Common myeloid progenitor, CD34-positive (primary cell): Measurements from ENCODE around the gene TSEN2.

Experiments used
- CTCF ChIA-PET: fragments of 350-600 bp; sonication (Branson Sonifier 250); formaldehyde crosslinking; loops from one replicate; lab custom pipeline; 2021; ENCODE audit warnings: antibody characterized with exemption; lab: Charles Lee
- POLR2A ChIA-PET: fragments of 350-600 bp; sonication (Branson Sonifier 250); formaldehyde crosslinking; loops from one replicate; lab custom pipeline; 2021; ENCODE audit warnings: antibody characterized with exemption; lab: Charles Lee
- DNase-seq, 3 donors: peaks; one replicate each; pipeline versions ENCODE4 v3.0.0 to v3.0.0-alpha.2; 2013
- H3K27ac ChIP-seq, 2 experiments: 1 replicate in 1 of 2; 2 replicates in 1 of 2; pipeline ENCODE4 v1.7.0; 2013; ENCODE audit warnings: inconsistent platforms in 2 of 2, low read length in 2 of 2, mild to moderate bottlenecking in 2 of 2, low read depth in 1 of 2, moderate library complexity in 1 of 2; ENCODE audit not compliant: severe bottlenecking in 2 of 2, insufficient read depth in 1 of 2, poor library complexity in 1 of 2
- H3K27me3 ChIP-seq, 5 experiments: replicated peaks in 2 of 5; 1 replicate in 3 of 5; 2 replicates in 2 of 5; pipeline versions ENCODE4 v1.6.1 to v1.7.0; 2013; ENCODE audit warnings: low read length in 4 of 5, mild to moderate bottlenecking in 2 of 5, moderate library complexity in 2 of 5, inconsistent platforms in 1 of 5; ENCODE audit not compliant: insufficient read depth in 5 of 5, control insufficient read depth in 4 of 5
- H3K36me3 ChIP-seq, 4 experiments: 1 replicate in 2 of 4; 2 replicates in 2 of 4; pipeline versions ENCODE4 v1.6.1 to v1.7.0; 2013; ENCODE audit warnings: low read length in 3 of 4, control low read depth in 1 of 4, mild to moderate bottlenecking in 1 of 4; ENCODE audit not compliant: control insufficient read depth in 4 of 4, insufficient read depth in 4 of 4
- H3K4me1 ChIP-seq, 4 experiments: 1 replicate in 3 of 4; 2 replicates in 1 of 4; pipeline versions ENCODE4 v1.6.1 to v1.7.1; 2013; ENCODE audit warnings: low read length in 3 of 4, mild to moderate bottlenecking in 3 of 4, control low read depth in 1 of 4, inconsistent platforms in 1 of 4, moderate library complexity in 1 of 4; ENCODE audit not compliant: control insufficient read depth in 4 of 4, insufficient read depth in 4 of 4; ENCODE audit errors: control extremely low read depth in 1 of 4
- H3K4me3 ChIP-seq, 7 experiments: 1 replicate in 4 of 7; 2 replicates in 3 of 7; pipeline versions ENCODE4 v1.5.1 to v1.7.0; 2013; ENCODE audit warnings: mild to moderate bottlenecking in 7 of 7, low read length in 6 of 7, moderate library complexity in 6 of 7, inconsistent platforms in 2 of 7, low read depth in 2 of 7, control low read depth in 1 of 7; ENCODE audit not compliant: insufficient read depth in 4 of 7, control insufficient read depth in 1 of 7; ENCODE audit errors: extremely low read depth in 1 of 7
- H3K9me3 ChIP-seq, 5 experiments: 1 replicate in 4 of 5; 2 replicates in 1 of 5; pipeline versions ENCODE4 v1.6.1 to v1.7.1; 2013; ENCODE audit warnings: low read length in 4 of 5, mild to moderate bottlenecking in 2 of 5, inconsistent platforms in 1 of 5, low read depth in 1 of 5, moderate library complexity in 1 of 5; ENCODE audit not compliant: control insufficient read depth in 4 of 5, insufficient read depth in 2 of 5; ENCODE audit errors: control extremely low read depth in 1 of 5
- WGBS: methylation state at CpG from one replicate; pipeline ENCODE4 v1.1.5; 2013; ENCODE audit not compliant: insufficient coverage; 5-methylcytosine and 5-hydroxymethylcytosine counted together

TSEN2 gene

DNA sequence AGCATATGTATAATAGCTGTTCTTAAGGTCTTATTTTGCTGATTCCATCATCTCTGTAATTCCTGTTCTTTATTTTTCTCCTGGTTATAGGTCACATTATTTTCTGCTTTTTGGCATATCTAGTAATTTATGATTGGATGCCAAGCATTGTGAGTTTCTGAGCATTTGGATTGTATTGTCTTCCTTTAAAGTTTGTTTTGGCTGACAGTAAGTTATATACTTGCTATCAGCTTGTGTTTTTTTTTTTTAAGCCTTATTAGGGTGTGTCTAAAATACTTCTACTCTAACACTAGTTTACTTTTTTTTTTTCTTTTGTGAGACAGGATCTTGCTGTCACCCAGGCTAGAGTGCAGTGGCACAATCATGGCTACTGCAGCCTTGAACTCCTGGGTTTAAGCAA is 82.7 kb downstream of the TSEN2 start:
- Histone ChIP-seq H3K4me3 (no peak overlapping the region), H3K36me3 (peaks cover 15 to 30% (median 25%) of the 10 kb centered on the region in 4 experiments), H3K9me3 (peaks cover 0 to 17% (median 5%) of the 10 kb centered on the region in 5 experiments), H3K27me3 (no peaks in the 10 kb centered on the region), H3K4me1 (no peaks in the 10 kb centered on the region), H3K27ac (no peak overlapping the region)
- DNase-seq: no peak
- CTCF ChIA-PET: no interaction called here
- POLR2A ChIA-PET: no interaction called here

GRCh38 chr3:12568747-12569146 is 84.5 kb downstream of the TSEN2 start:
- Histone ChIP-seq H3K27me3 (no peaks in the 10 kb centered on the region), H3K36me3 (peaks cover 16 to 41% (median 38%) of the 10 kb centered on the region in 4 experiments), H3K4me3 (no peak overlapping the region), H3K9me3 (peaks cover 0 to 17% (median 5%) of the 10 kb centered on the region in 5 experiments), H3K27ac (no peak overlapping the region), H3K4me1 (no peaks in the 10 kb centered on the region)
- POLR2A ChIA-PET: no interaction called here
- whole genome bisulfite sequencing: 95% methylated on average over 3 of the region's 3 CpGs
- CTCF ChIA-PET: interaction anchor here (1.2 to 1.4 kb wide), 2 partner anchors 13 to 39 kb away, joined by 3 read pairs; no protein-coding TSS in a partner anchor
- no peak for DNase-seq

DNA sequence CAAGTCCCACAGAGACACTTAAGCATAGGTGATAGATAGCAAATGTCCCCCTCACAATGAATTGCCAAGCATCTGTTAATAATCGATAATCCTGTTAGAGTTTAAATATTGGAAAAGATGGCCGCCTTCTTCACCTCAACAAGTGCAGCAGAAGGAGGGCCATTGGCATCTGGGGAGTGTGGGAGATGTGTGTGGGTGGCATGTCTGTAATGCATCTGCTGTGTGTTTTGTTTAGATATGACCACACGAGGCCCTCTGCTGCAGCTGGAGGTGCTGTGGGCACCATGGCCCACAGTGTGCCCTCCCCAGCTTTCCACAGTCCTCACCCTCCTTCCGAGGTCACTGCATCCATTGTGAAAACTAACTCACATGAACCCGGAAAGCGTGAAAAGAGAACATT is 85.6 kb downstream of the TSEN2 start:
- peaks cover 20 to 52% (median 48%) of the 10 kb centered on the region in 4 experiments for H3K36me3 ChIP-seq
- CTCF ChIA-PET: interaction anchor here (1.2 to 1.3 kb wide), 2 partner anchors 12 to 46 kb away, joined by 3 read pairs; no protein-coding TSS in a partner anchor
- 97% methylated on average over 5 of the region's 6 CpGs for WGBS
- POLR2A ChIA-PET: no interaction called here
- no peaks in the 10 kb centered on the region for H3K27me3 ChIP-seq
- no peaks in the 10 kb centered on the region for H3K4me1 ChIP-seq
- DNase-seq: no peak
- H3K9me3 ChIP-seq: peaks cover 0 to 17% (median 5%) of the 10 kb centered on the region in 5 experiments
- H3K27ac ChIP-seq: no peak overlapping the region
- H3K4me3 ChIP-seq: no peak overlapping the region

DNA sequence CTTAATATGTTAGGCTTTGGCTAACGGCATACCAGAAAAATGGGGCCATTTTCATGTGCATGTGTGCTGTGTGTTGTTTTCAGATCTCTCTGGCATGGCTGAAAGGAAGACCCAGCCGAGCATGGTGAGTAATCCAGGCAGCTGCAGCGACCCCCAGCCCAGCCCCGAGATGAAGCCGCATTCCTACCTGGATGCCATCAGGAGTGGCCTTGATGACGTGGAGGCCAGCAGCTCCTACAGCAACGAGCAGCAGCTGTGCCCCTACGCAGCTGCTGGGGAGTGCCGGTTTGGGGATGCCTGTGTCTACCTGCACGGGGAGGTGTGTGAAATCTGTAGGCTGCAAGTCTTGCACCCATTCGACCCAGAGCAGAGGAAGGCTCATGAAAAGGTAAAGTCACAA is 87.7 kb downstream of the TSEN2 start:
- CTCF ChIA-PET: no interaction called here
- POLR2A ChIA-PET: no interaction called here
- peaks cover 26 to 72% (median 64%) of the 10 kb centered on the region in 4 experiments for H3K36me3 ChIP-seq

GRCh38 chr3:12574131-12574530 is 89.9 kb downstream of the TSEN2 start:
- CTCF ChIA-PET: interaction anchor here (1.1 kb wide), 1 partner anchor 11 kb away, joined by 3 read pairs; no protein-coding TSS in a partner anchor
- POLR2A ChIA-PET: no interaction called here
- no peaks in the 10 kb centered on the region for H3K27me3 ChIP-seq
- no peak overlapping the region for H3K4me3 ChIP-seq
- WGBS: 96% methylated on average over 5 of the region's 6 CpGs
- no peak overlapping the region for H3K27ac ChIP-seq
- H3K4me1 ChIP-seq: peaks cover 0 to 4% (median 3%) of the 10 kb centered on the region in 4 experiments
- DNase-seq: no peak
- H3K36me3 ChIP-seq: peaks cover 35 to 85% (median 68%) of the 10 kb centered on the region in 4 experiments
- peaks cover 0 to 17% (median 11%) of the 10 kb centered on the region in 5 experiments for H3K9me3 ChIP-seq

More for the DNA sequence above, 87.7 kb downstream of the TSEN2 start:
- no peak overlapping the region for H3K27ac ChIP-seq
- H3K4me1 ChIP-seq: no peaks in the 10 kb centered on the region
- H3K27me3 ChIP-seq: no peaks in the 10 kb centered on the region
- no peak overlapping the region for H3K4me3 ChIP-seq
- 100% methylated on average over 11 of the region's 11 CpGs for WGBS
- peaks cover 0 to 8% (median 7%) of the 10 kb centered on the region in 5 experiments for H3K9me3 ChIP-seq
- no peak for DNase-seq

DNA sequence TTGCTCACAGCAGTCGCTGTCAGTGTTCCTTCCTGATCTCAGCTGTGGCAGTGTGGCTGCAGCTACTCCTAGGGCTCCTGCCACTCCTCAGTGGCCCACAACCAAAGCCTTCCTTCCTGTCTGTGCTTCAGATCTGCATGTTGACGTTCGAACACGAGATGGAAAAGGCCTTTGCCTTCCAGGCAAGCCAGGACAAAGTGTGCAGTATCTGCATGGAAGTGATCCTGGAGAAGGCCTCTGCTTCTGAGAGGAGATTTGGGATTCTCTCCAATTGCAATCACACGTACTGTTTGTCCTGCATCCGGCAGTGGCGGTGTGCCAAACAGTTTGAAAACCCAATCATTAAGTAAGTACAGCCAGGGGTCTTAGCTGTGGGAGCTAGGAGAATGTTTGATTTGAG is 90.4 kb downstream of the TSEN2 start:
- Histone ChIP-seq H3K4me1 (peaks cover 0 to 10% (median 7%) of the 10 kb centered on the region in 4 experiments), H3K9me3 (peaks cover 0 to 17% (median 11%) of the 10 kb centered on the region in 5 experiments), H3K36me3 (peaks cover 32 to 86% (median 65%) of the 10 kb centered on the region in 4 experiments), H3K4me3 (no peak overlapping the region), H3K27ac (no peak overlapping the region), H3K27me3 (no peaks in the 10 kb centered on the region)
- ChIA-PET CTCF (interaction anchor here (1.1 to 2.8 kb wide), 2 partner anchors 12 to 16 kb away, joined by 3 to 7 read pairs; no protein-coding TSS in a partner anchor), POLR2A (no interaction called here)
- WGBS: 76% methylated on average over 7 of the region's 7 CpGs
- no peak for DNase-seq

GRCh38 chr3:12577379-12577778 is 93.1 kb downstream of the TSEN2 start:
- ChIA-PET CTCF (interaction anchor here (2.8 kb wide), 1 partner anchor 18 kb away, joined by 7 read pairs; no protein-coding TSS in a partner anchor), POLR2A (interaction anchor here (0.6 kb wide), 1 partner anchor 812 kb away, joined by 5 read pairs; no protein-coding TSS in a partner anchor)
- H3K4me1 ChIP-seq: peaks cover 0 to 13% (median 12%) of the 10 kb centered on the region in 4 experiments
- peaks cover 22 to 81% (median 65%) of the 10 kb centered on the region in 4 experiments for H3K36me3 ChIP-seq
- H3K4me3 ChIP-seq: no peak overlapping the region
- DNase-seq: no peak
- no peak overlapping the region for H3K27ac ChIP-seq
- peaks cover 0 to 17% (median 11%) of the 10 kb centered on the region in 5 experiments for H3K9me3 ChIP-seq
- H3K27me3 ChIP-seq: no peaks in the 10 kb centered on the region
- 100% methylated on average over 2 of the region's 5 CpGs for WGBS
